ENCODE data around the gene CPVL.

DNA sequence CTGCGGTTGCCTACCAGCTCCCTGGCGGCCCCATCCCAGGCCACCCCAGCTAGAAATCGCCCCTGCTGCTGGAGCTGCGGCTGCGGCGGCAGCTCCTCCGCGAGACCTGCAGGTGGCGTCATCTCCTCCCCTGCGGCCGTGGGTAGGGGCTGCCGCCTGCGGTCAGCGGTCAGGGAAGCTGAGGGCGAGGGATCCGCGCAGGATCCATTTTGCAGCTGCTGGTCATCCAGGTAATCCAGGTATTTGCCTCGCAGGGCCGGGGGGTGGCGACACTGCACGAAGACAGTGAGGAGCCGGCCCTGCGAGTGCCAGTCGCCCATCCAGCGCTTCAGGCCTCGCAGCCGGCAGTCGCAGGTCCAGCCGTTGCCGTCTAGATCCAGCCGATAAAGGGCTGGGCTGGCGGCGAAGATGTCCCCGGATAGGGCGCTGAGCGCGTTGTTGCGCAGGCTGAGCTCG lies 189.7 kb downstream of the CPVL start:
- TF ChIP-seq CTCF (IDR thresholded peaks at IDR 0.05; ENCODE audit: insufficient read depth, low read depth, low read length) (peak; percentile 21), EZH2 (IDR thresholded peaks at IDR 0.05; ENCODE audit: insufficient read depth, low read length) (no peak)
